Amygdala (tissue), 56 donors: ENCODE measurements around the gene SPDEF.
A peak's percentile ranks its signal among the peaks of the same experiment; 100 is the strongest.

Experiments
- DNase-seq, 56 donors: peaks; one replicate each; lab custom pipeline; 2025; lab: John Stamatoyannopoulos, UW

SPDEF gene

DNA sequence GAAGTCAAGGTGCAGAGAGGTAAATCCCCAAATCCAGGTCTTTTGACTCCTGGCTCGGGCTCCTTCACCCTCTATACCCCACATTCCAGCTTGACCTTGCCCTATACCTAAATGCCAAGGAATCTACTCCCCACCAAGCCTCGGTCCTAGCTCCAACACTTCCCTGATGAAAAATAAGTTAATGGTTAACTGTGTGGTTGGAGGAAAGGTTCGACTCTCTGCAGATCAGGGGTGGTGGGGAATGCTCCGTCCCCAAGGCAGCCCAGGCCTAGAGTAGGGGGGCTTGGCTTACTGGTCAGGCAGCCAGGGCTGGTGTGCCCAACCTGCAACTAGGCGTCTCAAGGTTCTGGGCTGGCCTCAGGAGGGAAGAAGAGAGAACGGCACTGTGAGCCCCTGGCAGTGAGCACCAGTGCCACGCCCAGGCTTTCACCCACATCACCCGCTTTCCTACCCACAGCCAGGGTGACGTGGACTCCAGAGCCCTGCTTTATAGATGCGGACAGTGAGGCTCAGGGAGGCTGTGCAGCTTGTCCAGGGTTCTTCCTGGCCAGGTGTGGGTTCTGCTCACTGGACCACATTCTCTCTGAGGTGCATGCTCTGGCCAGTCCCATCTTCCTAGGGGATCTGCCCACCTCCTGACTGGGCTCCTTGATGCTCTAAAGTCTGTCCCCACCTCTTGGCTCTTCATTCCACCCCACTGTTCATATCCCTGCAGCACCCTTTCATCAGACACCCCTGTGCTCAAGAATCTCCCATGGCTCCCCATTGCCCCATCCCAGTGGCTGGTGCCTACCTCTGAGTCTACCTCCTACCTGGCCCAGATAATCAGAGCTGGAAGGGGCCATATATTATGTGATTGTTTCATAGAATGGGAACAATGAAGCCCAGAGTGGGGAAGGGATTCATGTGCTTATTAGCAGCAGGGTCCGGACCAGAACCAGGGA, 8.2 kb downstream of the SPDEF start:
- DNase-seq = no peak

DNA sequence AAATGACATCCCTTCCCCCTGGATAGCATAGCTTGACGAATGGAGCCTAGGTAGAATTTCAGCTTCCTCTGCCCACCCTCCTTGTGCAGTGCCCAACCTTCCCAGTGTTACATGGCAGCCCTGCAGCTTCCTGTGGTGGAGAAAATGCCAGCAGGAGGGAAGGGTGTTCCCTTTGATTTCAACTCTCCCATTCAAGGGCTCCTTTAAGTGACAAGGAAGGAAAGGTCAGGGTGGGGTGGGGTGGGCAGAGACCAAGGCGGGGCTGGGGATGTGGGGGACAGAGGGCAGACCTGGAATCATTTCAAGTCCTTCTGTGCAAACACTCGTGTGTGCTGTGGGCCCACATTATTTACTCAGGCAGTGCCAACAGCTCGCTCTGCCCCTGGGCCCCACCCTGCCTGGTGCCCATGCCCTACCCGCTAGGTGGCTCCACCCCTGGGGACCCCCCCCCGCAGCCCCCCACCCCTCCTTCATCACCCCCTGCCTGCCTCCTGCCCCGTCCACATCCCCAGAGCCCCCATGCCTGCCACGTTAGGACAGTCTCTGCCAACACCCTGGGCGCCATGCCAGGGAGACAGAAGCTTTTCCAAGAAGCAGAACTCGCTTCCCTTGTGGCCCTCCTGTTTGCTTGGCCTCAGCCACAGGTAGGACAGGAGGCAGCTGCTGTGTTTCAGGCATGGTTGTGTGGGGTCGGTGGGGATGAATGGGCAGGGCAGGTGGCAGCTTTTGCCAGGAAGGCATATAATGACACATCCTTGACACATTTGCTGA, 9.4 kb downstream of the SPDEF start:
- peak in 31 of 56 donors; percentile 2 to 90 (median 30) for DNase-seq

DNA sequence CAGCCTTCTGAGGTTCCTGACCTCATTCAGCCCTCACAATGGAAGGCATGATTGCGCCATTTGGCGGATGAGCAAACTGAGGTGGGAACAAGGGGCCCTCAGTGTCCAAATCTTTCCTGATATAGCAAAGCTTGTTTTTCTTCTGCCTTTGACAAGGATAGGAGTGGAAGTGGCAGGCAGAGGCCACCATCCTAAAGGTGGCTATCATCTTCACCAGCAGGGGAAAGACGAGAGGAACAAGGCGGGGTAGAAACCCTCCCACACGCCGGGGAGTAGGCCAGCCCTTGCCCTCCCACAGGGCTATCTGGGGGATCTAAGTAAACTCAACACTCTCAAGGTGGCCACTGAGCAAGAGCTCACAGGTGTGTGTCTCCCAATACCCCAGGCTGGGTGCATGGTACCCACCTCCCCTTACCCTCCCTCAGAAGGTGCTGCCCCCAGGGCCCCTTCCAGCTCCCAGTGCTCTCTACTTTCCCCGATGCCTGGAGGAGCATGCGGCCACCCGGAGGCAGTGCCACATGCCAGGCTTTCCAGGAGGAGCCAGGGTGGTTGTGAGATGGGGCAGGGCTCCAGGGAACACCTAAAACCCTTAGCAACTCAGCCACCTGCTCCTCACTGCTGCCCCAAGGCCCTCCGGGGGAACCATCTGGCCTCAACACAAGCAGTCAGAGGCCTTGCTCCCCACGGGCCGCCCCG, 11.2 kb downstream of the SPDEF start:
- DNase-seq = no peak

DNA sequence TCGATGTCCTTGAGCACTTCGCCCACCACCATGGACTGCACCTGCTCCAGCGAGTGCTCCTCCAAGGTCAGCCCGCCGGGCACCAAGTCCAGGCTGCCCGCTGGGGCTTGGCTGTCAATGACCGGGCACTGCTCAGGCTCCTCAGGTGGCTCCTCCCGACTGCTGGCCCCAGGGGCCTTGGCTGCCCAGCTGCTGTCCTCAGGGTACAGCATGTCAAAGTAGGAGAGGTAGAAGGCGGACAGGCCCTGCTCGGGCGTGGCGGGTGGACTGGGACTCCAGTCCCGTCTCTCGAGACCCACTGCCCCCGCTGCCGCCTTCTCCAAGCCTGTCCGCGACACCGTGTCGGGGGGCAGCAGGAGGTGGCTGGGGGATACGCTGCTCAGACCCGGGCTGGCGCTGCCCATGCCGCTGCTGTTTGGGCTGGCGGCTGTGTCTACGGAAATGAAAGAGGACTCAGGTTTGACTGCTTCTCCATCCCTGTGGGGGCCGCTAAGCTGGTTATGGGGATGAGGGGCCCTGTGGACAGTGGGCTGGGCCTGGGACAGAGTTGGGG, 12.0 kb downstream of the SPDEF start:
- no peak for DNase-seq

DNA sequence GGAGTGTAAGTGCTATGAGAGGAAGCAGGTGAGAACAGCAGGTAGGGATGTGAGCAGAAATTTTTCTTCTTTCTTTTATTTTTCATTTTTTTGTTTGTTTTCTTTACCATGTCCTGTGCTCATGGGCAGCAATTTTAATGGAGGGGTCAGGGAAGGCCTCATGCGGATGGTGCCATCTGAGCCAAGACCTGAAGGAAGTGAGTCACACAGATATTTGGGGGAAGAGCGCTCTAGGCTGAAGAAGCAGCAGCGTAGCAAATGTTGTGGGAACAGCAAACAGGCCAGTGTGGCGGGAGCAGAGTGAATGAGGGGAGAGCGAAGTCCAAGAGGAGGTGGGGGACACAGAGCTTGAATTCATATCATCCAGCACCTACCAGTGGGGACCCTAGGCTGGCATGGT, 12.7 kb downstream of the SPDEF start:
- DNase-seq = no peak

DNA sequence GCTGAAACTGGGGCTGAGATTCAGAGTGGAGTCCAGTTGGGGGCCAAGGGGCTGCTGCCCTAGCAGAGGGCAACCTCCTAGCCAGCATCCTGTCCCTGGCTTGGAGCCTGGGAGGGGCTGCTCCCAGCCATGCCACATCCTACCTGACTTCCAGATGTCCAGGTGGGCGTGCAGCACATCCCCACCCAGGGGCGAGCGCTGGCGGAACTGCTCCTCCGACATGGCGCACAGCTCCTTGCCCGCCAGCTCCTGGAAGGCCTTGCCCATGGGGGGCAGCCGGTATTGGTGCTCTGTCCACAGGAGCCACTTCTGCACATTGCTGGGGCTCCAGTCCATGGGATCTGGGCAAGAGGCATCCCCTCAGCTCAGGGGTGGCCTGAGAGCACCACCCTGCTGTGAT, 15.3 kb downstream of the SPDEF start:
- no peak for DNase-seq

DNA sequence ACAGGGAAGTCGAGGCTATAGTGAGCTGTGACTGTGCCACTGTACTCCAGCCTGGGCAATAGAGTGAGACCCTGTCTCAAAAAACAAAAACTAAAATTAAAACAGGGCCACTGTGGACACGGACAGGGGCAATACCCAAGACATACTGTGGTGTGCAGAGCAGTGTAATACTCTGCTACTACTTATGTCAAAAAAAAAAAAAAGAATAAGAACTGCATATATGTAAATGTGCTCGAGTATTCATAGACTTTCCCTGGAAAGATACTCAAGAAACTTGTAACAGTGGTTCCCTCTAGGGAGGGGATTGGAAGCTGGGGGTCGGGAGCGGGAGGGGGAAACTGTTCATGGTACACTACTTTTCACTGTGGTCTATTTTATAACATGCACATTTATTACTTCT, 15.9 kb downstream of the SPDEF start:
- DNase-seq = no peak

DNA sequence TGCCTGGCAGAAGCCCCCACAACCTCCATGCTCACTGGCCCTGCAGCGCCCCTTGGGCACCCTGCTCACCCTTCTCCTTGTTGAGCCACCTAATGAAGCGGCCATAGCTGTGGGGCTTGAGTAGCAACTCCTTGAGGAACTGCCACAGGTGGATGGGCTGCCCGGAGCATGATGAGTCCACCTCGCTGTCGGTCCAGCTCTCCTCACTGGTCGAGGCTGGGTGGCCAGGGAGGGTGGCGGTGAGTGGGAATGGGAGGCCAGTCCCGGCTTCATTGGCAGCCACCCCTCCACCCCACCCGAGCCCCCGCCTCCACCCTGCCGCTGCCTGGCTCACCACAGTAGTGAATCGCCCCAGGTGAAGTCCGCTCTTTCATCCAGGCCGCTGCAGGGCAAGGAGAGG, 16.9 kb downstream of the SPDEF start:
- no peak for DNase-seq

DNA sequence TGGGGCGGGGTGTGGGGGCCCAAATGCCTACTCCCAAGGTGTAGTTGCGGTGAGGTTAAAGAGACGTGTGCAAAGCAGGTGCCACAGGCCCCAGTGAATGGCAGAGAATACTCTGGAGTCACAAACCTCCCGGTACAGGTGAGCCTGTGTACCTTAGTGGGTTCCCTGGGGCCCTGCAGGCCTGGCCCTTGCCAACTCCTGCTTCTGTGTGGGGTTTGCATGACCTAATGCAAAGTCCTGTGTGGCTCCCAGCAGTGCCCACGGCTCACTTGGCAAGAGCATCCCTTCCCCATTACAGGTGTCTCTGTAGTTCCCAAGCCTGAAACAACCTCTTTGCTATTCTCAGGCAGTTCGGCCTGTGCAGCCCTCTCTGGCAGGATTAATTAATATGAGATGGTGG, 17.5 kb downstream of the SPDEF start:
- DNase-seq = no peak

DNA sequence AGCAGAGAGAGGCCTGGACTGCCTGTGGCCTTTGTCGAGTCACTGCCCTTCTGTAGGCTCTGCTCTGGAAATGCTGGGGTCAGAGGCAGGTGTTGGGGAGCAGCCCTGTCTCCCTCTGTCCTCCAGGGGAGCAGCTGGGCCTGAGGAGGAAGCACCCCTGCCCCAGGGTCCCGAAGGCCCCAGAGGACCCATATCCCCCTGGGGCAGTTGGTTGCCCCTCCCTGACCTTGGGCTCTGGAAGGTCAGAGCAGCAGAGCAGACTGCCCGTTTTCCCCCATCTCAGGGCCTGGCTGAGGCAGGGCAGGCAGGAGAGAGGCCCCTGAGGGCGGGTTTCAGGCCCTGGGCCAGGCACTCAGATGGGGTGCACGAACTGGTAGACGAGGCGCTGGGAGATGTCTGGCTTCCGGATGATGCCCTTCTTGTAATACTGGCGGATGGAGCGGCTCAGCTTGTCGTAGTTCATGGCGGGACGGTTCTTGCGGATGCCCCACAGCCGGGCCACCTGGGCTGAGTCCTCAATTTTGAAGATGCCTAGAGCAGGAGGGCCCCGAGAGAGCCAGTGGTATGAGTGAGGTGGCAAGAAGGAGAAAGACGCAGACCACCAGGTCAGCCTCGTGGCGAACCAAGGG, 18.1 kb downstream of the SPDEF start:
- DNase-seq = no peak

DNA sequence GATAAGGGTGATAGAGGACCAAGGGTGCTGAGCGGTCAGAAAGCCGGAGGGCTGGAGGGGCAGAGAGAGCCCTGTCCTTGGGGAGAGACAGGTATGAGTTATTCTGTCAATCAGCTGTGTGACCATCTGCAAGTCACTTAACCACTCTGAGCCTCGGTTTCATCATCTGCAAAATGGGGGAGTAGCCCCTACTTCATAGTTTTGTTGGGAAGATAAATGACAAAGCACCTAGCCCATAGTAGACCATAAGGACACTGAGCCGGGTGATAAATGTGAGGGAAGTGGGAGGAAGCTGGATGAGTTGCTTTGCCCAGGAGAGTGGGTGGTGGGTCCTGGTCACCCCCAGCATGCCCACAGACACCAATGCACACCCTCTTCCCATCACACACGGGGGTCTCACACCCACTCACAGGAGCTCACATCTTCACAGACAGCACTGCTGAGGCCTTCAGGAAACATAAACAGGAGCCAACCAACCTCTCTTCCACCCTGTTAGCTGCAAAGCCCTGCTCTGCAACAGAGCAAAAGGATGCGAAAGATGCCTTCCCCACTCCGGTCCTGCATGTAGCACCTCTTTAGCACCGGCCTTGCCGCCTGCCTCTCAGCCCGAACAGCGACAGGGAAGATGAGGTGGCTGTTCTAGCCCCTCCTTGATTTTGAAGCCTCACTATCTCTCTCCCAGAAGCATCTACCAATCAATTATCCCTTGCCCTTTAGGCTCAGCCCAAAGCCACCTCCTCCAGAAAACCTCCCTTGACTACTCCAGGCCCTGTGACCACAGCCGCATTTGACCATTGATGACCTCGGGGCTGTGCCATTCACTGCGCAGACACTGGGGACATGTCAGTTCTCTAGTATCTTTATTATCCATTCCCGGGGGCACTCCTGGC, 18.9 kb downstream of the SPDEF start:
- DNase-seq = no peak

DNA sequence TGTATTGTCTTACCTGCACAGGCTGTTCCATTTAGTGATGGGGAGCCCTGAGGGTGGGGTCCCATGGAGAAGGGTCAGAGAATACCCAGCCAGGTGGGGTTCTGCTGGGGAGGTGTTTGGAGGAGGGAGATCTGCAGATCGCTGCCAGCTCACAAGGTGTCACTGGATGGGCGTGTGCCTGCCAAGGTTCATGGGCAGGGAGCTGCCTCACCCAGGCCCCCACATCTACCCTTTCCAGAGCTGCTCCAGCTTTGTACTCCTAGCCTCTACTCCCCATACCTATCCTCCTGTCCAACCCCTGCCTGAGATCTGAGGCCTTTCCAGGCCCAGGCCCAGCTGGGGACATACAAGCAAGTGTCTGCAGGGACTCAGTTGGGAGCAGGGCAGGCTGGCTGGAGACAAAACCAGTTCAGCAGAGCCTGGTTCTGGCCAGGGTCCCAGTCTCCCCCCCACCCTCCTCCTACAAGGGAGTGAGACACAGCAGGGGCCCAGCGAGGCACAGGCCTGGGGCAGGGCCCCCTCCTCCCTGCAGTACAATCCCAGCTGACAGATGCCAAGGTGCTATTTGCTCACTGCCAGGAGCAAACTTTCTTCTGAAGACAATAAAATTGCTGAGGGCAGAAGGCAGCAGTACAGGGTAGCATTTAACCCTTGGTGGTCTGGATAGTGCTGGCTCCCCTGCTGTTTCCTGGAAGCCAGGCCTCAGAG, 19.7 kb downstream of the SPDEF start:
- peak in 19 of 56 donors; percentile 8 to 53 (median 25) for DNase-seq

DNA sequence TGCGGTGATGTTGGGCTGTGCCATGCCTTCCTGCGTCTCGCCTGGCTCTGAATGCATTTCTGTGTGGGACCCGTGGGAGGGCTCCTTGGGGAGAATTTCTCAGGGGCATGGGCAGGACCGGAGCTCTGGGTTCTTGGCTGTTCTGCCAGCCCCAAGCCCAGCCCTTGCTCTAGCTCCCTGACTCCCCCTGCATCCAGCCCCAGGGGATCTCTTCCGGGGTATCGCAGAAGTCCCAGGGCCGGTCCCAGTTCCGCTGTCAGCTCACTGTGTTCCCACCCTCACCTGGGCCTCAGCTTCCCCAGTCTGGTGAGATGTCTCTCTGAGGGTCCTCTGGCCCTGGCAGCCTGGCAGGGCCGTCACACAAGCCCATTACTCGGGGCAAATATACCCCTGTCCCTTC, 20.5 kb downstream of the SPDEF start:
- DNase-seq = peak in 2 of 56 donors; percentile 11 to 30

DNA sequence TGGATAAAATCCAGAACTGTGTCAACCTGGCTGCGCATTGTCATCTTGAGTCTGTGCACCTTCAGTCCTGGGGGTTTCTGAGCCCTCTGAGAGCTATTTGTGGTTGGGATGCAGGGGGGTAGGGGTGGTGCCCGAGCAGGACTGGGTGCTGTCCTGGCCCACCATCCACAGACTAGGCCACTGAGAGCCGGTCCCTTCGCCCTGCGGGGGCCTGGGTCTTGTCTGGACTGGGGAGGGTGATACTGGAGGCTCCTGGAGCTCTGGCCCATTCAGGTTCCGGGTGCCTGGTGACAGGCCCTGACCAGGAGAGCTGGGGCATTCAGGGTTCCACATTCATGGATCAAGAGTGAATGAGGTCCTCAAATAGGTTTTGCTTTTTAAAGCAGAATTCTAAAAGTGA, 20.9 kb downstream of the SPDEF start:
- no peak for DNase-seq

DNA sequence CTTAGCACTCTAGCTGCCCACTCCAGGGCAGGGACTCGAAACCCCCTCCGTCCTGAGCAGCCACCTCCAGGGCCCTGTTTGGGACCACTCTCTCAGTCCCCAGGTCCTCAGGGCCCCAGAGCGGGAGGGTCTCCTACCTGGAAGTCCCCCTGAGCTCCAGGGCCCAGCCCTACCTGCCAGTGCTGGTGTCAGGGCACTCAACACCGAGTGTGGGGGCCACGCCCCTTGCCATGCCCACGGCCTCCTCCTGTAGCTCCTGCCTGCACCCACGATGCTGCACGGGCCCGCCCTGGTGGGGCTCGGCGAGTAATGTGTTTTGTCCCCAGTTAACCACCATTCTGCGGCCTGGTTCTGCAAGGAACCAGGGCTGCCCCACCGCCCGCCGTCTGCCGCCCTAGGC, 21.5 kb downstream of the SPDEF start:
- no peak for DNase-seq

DNA sequence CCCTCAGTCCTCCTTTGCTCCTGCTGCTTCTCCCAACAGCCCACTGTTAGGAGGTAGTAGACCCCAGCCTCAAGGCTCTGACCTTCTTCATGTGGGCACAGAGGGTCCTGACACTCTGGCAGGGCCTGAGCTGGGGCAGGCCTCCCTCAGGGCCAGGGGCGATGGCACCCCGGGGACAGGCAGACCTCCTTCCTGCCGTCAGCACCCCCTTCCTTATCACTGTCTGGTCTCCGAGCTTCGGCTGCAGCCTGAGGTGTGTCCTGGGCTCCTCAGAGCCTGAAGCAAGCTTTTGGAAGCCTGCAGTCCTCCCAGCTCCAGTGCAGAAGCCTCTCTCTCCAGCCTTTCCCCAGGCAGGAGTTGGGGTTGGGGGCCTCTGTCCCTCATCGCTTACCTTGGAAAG, 22.0 kb downstream of the SPDEF start:
- no peak for DNase-seq

DNA sequence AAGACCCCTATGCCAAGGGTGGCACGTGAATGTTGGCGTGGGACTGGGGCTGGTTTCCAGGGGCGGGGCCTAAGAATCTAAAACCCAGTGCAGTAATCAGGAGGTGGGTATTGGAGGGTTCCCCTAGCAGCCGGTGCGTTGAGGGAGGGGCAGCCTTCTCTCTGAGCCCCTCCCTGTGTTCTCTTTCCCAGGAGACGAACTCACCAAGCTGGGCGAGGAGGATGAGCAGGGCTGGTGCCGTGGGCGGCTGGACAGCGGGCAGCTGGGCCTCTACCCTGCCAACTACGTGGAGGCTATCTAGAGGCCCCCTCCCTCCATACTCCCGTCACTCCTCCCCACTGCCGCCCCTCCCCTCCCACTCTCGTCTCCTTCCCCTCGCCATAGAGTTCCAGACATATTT, 23.9 kb downstream of the SPDEF start:
- peak in 1 of 56 donors; percentile 44 for DNase-seq

DNA sequence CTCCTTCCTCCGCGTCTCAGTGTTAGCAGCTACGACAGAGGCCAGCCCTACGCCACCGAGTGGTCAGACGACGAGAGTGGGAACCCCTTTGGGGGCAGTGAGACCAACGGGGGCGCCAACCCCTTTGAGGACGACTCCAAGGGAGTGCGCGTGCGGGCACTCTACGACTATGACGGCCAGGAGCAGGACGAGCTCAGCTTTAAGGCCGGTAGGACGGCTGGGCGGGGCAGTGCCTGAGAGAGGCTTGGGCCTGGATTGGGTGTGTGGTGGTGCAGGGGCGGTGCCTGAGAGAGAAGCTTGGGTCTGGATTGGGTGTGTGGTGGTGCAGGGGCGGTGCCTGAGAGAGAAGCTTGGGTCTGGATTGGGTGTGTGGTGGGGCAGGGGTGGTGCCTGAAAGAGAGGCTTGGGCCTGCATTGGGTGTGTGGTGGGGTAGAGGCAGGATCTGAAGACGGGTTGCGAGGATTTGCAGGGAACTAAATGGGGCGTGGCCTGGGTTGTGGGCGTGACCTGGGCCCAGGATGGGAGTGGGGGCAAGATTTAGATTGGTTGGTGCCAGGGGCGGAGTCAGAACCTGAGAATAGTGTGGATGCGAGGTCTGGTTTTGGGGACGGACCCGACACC, 24.4 kb downstream of the SPDEF start:
- DNase-seq = peak in 43 of 56 donors; percentile 13 to 99 (median 67)
